ENCODE results near the gene ERGIC1. TPM values are rescaled to one million over a fixed set of nuclear protein-coding genes. Genes with fewer than 3 reads are reported as not detected.

ERGIC1 gene
- total RNA-seq, 1 experiment from 2014 or later = 77.0 TPM

DNA sequence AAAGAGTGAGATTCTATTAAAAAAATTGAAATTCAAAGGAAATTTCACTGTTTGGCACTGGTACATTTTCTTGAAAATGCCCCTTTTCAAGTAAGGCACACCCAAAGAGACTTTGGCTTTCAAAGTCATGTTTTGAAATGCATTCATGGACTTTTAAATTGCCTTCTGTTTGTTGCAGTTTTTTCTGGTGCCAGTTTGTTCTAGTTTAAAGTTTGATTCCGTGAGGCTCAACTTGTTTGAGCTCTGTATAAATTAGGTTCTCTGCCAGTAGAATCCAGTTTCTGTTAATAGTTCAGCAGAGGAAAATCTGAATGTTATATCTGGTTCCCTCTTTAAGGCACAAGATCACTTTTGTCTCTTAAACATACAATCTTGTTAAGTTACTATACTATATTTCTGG, 165.9 kb downstream of the ERGIC1 start:
- no peaks in the 10 kb centered on the region for H4K20me1 ChIP-seq (ENCODE audit: control insufficient read depth, insufficient read depth, insufficient read length)
- no peak overlapping the region for H3K27ac Mint-ChIP-seq
- H3K9me3 ChIP-seq (ENCODE audit: control insufficient read depth, low read depth, low read length) = no peaks in the 10 kb centered on the region
- no peaks in the 10 kb centered on the region for H3K27me3 Mint-ChIP-seq (ENCODE audit: low read depth)
- peaks cover 9 to 36% (median 17%) of the 10 kb centered on the region in 3 experiments for H3K36me3 Mint-ChIP-seq (ENCODE audit: insufficient read depth in 1 of 3, low read depth in 3 of 3)
- H2AK5ac ChIP-seq (ENCODE audit: insufficient read length, low read length) = no peak overlapping the region
- H3K56ac ChIP-seq (ENCODE audit: insufficient read length, low read depth, low read length) = no peak overlapping the region
- no peak overlapping the region for H2BK5ac ChIP-seq (ENCODE audit: insufficient read length, low read length)
- no peak overlapping the region for H3K18ac ChIP-seq (ENCODE audit: insufficient read length, low read depth, low read length)
- no peak overlapping the region for H3K9ac ChIP-seq (ENCODE audit: extremely low read depth, insufficient read length, low read length)
- no peak overlapping the region for H3T11ph ChIP-seq (ENCODE audit: low read length)
- TF ChIP-seq, protein P1, sequence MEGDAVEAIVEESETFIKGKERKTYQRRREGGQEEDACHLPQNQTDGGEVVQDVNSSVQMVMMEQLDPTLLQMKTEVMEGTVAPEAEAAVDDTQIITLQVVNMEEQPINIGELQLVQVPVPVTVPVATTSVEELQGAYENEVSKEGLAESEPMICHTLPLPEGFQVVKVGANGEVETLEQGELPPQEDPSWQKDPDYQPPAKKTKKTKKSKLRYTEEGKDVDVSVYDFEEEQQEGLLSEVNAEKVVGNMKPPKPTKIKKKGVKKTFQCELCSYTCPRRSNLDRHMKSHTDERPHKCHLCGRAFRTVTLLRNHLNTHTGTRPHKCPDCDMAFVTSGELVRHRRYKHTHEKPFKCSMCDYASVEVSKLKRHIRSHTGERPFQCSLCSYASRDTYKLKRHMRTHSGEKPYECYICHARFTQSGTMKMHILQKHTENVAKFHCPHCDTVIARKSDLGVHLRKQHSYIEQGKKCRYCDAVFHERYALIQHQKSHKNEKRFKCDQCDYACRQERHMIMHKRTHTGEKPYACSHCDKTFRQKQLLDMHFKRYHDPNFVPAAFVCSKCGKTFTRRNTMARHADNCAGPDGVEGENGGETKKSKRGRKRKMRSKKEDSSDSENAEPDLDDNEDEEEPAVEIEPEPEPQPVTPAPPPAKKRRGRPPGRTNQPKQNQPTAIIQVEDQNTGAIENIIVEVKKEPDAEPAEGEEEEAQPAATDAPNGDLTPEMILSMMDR (conservative IDR thresholded peaks at IDR 0.05) = no peak
- no peaks in the 10 kb centered on the region for H3K4me1 ChIP-seq (ENCODE audit: insufficient read depth, low read length)
- no CpG with 5 or more reads among the region's 1 CpG for WGBS (ENCODE audit: extremely low coverage, insufficient read length, low lambda C conversion rate)
- no peak overlapping the region for H3K23ac ChIP-seq (ENCODE audit: insufficient read length, low read depth, low read length)
- H3K4me2 ChIP-seq (ENCODE audit: insufficient read depth, insufficient read length, low read length) = no peak overlapping the region
- no peaks in the 10 kb centered on the region for H3K79me1 ChIP-seq (ENCODE audit: insufficient read depth, low read depth, low read length, poor library complexity, severe bottlenecking)
- no peaks in the 10 kb centered on the region for H3K9me3 Mint-ChIP-seq
- H2BK120ac ChIP-seq (ENCODE audit: low read depth, low read length, poor library complexity, severe bottlenecking) = no peak overlapping the region
- H2BK15ac ChIP-seq (ENCODE audit: low read depth, low read length) = no peak overlapping the region
- no peaks in the 10 kb centered on the region for H3K23me2 ChIP-seq (ENCODE audit: insufficient read length, low read depth, low read length, poor library complexity, severe bottlenecking)
- H2BK12ac ChIP-seq (ENCODE audit: insufficient read length, low read depth, low read length) = no peak overlapping the region
- no peak overlapping the region for H4K5ac ChIP-seq (ENCODE audit: insufficient read length, low read depth, low read length)
- no peak overlapping the region for H2AFZ ChIP-seq (ENCODE audit: low read length)
- no peak for DNase-seq
- no peaks in the 10 kb centered on the region for H3K27me3 ChIP-seq (ENCODE audit: insufficient read depth, low read length)
- H3K4me1 Mint-ChIP-seq = peaks cover 13 to 20% of the 10 kb centered on the region in 2 experiments; a peak in 3 of 4 replicates
- H3K79me2 ChIP-seq (ENCODE audit: insufficient read depth, low read length) = no peaks in the 10 kb centered on the region; the same call in 1 of the 2 replicates
- H3K27ac ChIP-seq (ENCODE audit: insufficient read length, low read depth, low read length) = no peak overlapping the region
- no peak overlapping the region for H4K8ac ChIP-seq (replicated peaks; ENCODE audit: insufficient read length, low read depth, low read length)
- H2BK20ac ChIP-seq (ENCODE audit: low read depth, low read length, poor library complexity, severe bottlenecking) = no peak overlapping the region
- H3K14ac ChIP-seq (ENCODE audit: insufficient read depth, low read length) = no peak overlapping the region
- no peak overlapping the region for H4K91ac ChIP-seq (ENCODE audit: insufficient read length, low read depth, low read length)
- no peak overlapping the region for H3K4ac ChIP-seq (ENCODE audit: low read depth, low read length)
- no peak overlapping the region for H3K4me3 Mint-ChIP-seq

Measured in H9 (cell line).